Endothelial cell of umbilical vein (primary cell): ENCODE data around the gene PNPO. TPM values are rescaled to one million over a fixed set of nuclear protein-coding genes. Genes with fewer than 3 reads are reported as not detected.

Experiments used
- BruUV-seq: library from RNA; stranded (reverse); fragments of 400-500 nt; replicated peaks from 2 replicates; lab custom pipeline; 2021; lab: Mats Ljungman, UMichigan
- CTCF ChIA-PET: fragments of 300-600, 350-600 bp; sonication (Branson Sonifier 250); formaldehyde crosslinking; loops from one replicate; lab custom pipeline; 2021; ENCODE audit warnings: antibody characterized with exemption, inconsistent platforms; lab: Charles Lee
- POLR2A ChIA-PET: fragments of 300-600, 350-600 bp; sonication (Branson Sonifier 250); formaldehyde crosslinking; loops from one replicate; lab custom pipeline; 2021; ENCODE audit warnings: antibody characterized with exemption, inconsistent platforms; lab: Charles Lee
- DNase-seq: peaks from one replicate; pipeline ENCODE4 v3.0.0-alpha.2; 2011; ENCODE audit warnings: low read depth, low spot score
- FAIRE-seq: peaks from 2 replicates; lab custom pipeline; 2011; peaks lifted over from hg19 to GRCh38; lab: Jason Lieb, UNC
- H2AFZ ChIP-seq: 2 replicates; pipeline ENCODE4 v1.6.0; 2012; ENCODE audit warnings: low read depth, low read length, control low read depth, inconsistent platforms
- H3K27ac ChIP-seq: 2 replicates; pipeline ENCODE4 v1.5.1; 2011; ENCODE audit warnings: low read depth, mild to moderate bottlenecking, control low read depth, low read length, moderate library complexity; ENCODE audit not compliant: insufficient read depth
- H3K27me3 ChIP-seq, 2 experiments: 2 replicates each; pipeline versions ENCODE4 v1.6.0 to v1.6.1; 2011; ENCODE audit warnings: low read length in 2 of 2, mixed read lengths in 1 of 2; ENCODE audit not compliant: control insufficient read depth in 2 of 2, insufficient read depth in 2 of 2
- H3K36me3 ChIP-seq, 2 experiments: 2 replicates in 1 of 2; 3 replicates in 1 of 2; pipeline ENCODE4 v1.5.1; 2011; ENCODE audit warnings: low read length in 2 of 2, mild to moderate bottlenecking in 1 of 2, moderate library complexity in 1 of 2; ENCODE audit not compliant: control insufficient read depth in 2 of 2, insufficient read depth in 2 of 2; ENCODE audit errors: extremely low read depth in 1 of 2
- H3K4me1 ChIP-seq: 3 replicates; pipeline ENCODE4 v1.5.1; 2011; ENCODE audit warnings: mild to moderate bottlenecking, low read length; ENCODE audit not compliant: control insufficient read depth, insufficient read depth; ENCODE audit errors: extremely low read depth
- H3K4me2 ChIP-seq: 2 replicates; pipeline ENCODE4 v1.6.1; 2011; ENCODE audit warnings: low read length, control low read depth, mixed read lengths; ENCODE audit not compliant: insufficient read depth
- H3K4me3 ChIP-seq, 3 experiments: fragments of 200-600 bp in 1 of 3; sonication (generic), shearing (Covaris generic) in 1 of 3; replicated peaks in 1 of 3; 2 replicates each; pipeline ENCODE4 v1.5.1; 2011 to 2016; ENCODE audit warnings: control low read depth in 3 of 3, low read length in 3 of 3, mild to moderate bottlenecking in 2 of 3, inconsistent platforms in 1 of 3, low read depth in 1 of 3, moderate library complexity in 1 of 3; ENCODE audit not compliant: insufficient read depth in 1 of 3
- H3K79me2 ChIP-seq: 2 replicates; pipeline ENCODE4 v1.6.0; 2012; ENCODE audit warnings: low read length, inconsistent platforms; ENCODE audit not compliant: control insufficient read depth, insufficient read depth
- H3K9ac ChIP-seq: replicated peaks from 2 replicates; pipeline ENCODE3; 2011; ENCODE audit warnings: low read length, control low read depth; ENCODE audit not compliant: insufficient read depth; ENCODE audit errors: extremely low read depth
- H3K9me1 ChIP-seq: replicated peaks from 3 replicates; pipeline ENCODE4 v1.6.0; 2011; ENCODE audit warnings: mild to moderate bottlenecking, low read length; ENCODE audit not compliant: control insufficient read depth, insufficient read depth; ENCODE audit errors: extremely low read depth
- H3K9me3 ChIP-seq: replicated peaks from 2 replicates; pipeline ENCODE4 v1.5.1; 2012; ENCODE audit warnings: low read length, inconsistent platforms; ENCODE audit not compliant: control insufficient read depth, insufficient read depth
- H4K20me1 ChIP-seq: replicated peaks from 2 replicates; pipeline ENCODE3; 2011; ENCODE audit warnings: mild to moderate bottlenecking, low read length; ENCODE audit not compliant: control insufficient read depth, insufficient read depth; ENCODE audit errors: extremely low read depth
- EZH2 ChIP-seq: IDR thresholded peaks from 2 replicates; pipeline ENCODE4 v1.6.1; 2012; ENCODE audit warnings: borderline replicate concordance, low read depth, mild to moderate bottlenecking, moderate library complexity, low read length, inconsistent platforms; ENCODE audit not compliant: severe bottlenecking
- POLR2AphosphoS5 ChIP-seq: IDR thresholded peaks from 2 replicates; pipeline ENCODE4 v1.6.1; 2012; ENCODE audit warnings: low read depth, mild to moderate bottlenecking, control low read depth, low read length, moderate library complexity; ENCODE audit not compliant: insufficient read depth
- dilution Hi-C: fragments of 300-500 bp; cut with MboI; formaldehyde crosslinking; loops from one replicate; pipeline ENCODE4 v1.15.0; 2019; ENCODE audit warnings: low sequenced_read_pairs; ENCODE audit not compliant: extremely low pct_ligation_motif_present
- intact Hi-C: fragments of 100-400 bp; cut with micrococcal nuclease; formaldehyde crosslinking; loops from one replicate; pipeline ENCODE4 v1.10.0; 2022
- polyA plus RNA-seq, 4 experiments: library from polyadenylated mRNA; depleted of rRNA in 3 of 4; stranded (reverse) in 3 of 4; unstranded in 1 of 4; fragments of >200 nt; gene quantifications; 2 replicates each; pipeline versions ENCODE4 v1.2.1 to v1.2.3, GENCODE V29; 2011 to 2012; ENCODE audit warnings: missing spikeins in 1 of 4
- total RNA-seq: library from RNA; stranded (reverse); gene quantifications from 2 replicates; pipeline ENCODE4 v1.2.3, GENCODE V29; 2021
- TF ChIP-seq, protein P1 (sequence below), 2 donors: IDR thresholded peaks; 1 replicate in 1 of 2; 2 replicates in 1 of 2; pipeline ENCODE4 v1.5.1; 2011; ENCODE audit warnings: low read length in 2 of 2, mild to moderate bottlenecking in 2 of 2, moderate library complexity in 2 of 2, control low read depth in 1 of 2, inconsistent platforms in 1 of 2, low read depth in 1 of 2; ENCODE audit not compliant: insufficient read depth in 1 of 2; ENCODE audit errors: extremely low read depth in 1 of 2
- TF ChIP-seq, protein P2 (sequence below): IDR thresholded peaks from 2 replicates; pipeline ENCODE4 v1.6.1; 2011; ENCODE audit not compliant: insufficient read depth, insufficient read length

PNPO gene
- total and polyA plus RNA-seq, 2 donors (not counting 3 experiments of a cell fraction or from before 2014, with no cell fraction given): 19.7 to 22.0 TPM

DNA sequence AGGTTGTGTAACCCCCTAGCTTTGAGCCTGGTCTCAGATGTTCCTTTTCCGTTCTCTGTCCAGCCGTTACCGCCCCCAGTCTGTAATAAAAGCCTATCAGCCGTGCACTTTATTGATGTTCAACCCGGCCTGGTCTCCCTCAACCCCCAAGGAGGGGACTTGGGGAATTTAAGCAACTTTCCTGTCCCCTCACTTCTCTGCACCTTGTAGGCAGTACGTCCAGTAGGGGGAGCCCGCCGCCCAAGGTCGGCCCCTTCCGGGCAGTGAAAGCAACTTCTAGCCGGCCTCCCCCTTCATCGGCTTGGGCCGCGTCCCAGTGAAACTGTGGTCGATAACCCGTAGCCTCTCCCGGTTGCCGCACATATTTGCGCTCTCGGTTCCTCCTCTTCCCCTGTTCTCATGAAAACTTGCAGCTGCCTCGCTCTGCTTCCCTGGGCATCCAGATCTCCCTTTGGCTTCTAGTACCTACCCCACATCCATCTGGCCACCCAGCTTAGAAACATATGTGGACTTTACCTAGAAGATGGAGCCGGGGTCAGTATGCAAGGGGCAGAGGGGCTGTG, 7.9 kb downstream of the PNPO start:
- Histone ChIP-seq H3K4me2 (peak overlapping the region; percentile 28), H3K9me3 (no peaks in the 10 kb centered on the region), H3K4me3 (no peak overlapping the region), H3K79me2 (no peaks in the 10 kb centered on the region), H4K20me1 (no peaks in the 10 kb centered on the region), H3K4me1 (peaks cover 4% of the 10 kb centered on the region), H3K27ac (no peak overlapping the region), H3K27me3 (no peaks in the 10 kb centered on the region), H3K9ac (peak overlapping the region; percentile 17), H3K9me1 (no peaks in the 10 kb centered on the region), H3K36me3 (peaks cover 0 to 9% of the 10 kb centered on the region in 2 experiments), H2AFZ (peak overlapping the region; percentile 92)
- FAIRE-seq (peak; percentile 94), DNase-seq (peak; percentile 77)
- BruUV-seq: no TSS peak
- TF ChIP-seq, protein P1, sequence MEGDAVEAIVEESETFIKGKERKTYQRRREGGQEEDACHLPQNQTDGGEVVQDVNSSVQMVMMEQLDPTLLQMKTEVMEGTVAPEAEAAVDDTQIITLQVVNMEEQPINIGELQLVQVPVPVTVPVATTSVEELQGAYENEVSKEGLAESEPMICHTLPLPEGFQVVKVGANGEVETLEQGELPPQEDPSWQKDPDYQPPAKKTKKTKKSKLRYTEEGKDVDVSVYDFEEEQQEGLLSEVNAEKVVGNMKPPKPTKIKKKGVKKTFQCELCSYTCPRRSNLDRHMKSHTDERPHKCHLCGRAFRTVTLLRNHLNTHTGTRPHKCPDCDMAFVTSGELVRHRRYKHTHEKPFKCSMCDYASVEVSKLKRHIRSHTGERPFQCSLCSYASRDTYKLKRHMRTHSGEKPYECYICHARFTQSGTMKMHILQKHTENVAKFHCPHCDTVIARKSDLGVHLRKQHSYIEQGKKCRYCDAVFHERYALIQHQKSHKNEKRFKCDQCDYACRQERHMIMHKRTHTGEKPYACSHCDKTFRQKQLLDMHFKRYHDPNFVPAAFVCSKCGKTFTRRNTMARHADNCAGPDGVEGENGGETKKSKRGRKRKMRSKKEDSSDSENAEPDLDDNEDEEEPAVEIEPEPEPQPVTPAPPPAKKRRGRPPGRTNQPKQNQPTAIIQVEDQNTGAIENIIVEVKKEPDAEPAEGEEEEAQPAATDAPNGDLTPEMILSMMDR (IDR thresholded peaks at IDR 0.05; ENCODE audit: extremely low read depth in 1 of 2, insufficient read depth in 1 of 2, low read depth in 1 of 2, low read length in 2 of 2): peak; percentile 90 to 95
- no peak for TF ChIP-seq POLR2AphosphoS5
- TF ChIP-seq EZH2: no peak
- TF ChIP-seq, protein P2, sequence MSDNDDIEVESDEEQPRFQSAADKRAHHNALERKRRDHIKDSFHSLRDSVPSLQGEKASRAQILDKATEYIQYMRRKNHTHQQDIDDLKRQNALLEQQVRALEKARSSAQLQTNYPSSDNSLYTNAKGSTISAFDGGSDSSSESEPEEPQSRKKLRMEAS: no peak
- intact Hi-C loops: loop anchor here (1.0 to 2.0 kb wide), 3 partner anchors 21 to 69 kb away; no protein-coding TSS in a partner anchor
- CTCF ChIA-PET: interaction anchor here (0.5 to 6.2 kb wide), 26 partner anchors 8 to 209 kb away, joined by 3 to 134 read pairs (median 5); partner anchors contain the start of genes CDK5RAP3, PNPO, PRR15L and SCRN2
- POLR2A ChIA-PET: no interaction called here
- dilution Hi-C loops: no loop called here
